Measurements from ENCODE around the gene TMEM54. TPM values are rescaled to one million over a fixed set of nuclear protein-coding genes. Genes with fewer than 3 reads are reported as not detected.

Gene TMEM54
- total RNA-seq, result 10.6 TPM

GRCh38 chr1:32900956-32901822 lies at the start of gene TMEM54:
TSS of gene TMEM54 (minus strand) at chr1:32901389. CDS start at chr1:32901238, 151 bp downstream.

DNA sequence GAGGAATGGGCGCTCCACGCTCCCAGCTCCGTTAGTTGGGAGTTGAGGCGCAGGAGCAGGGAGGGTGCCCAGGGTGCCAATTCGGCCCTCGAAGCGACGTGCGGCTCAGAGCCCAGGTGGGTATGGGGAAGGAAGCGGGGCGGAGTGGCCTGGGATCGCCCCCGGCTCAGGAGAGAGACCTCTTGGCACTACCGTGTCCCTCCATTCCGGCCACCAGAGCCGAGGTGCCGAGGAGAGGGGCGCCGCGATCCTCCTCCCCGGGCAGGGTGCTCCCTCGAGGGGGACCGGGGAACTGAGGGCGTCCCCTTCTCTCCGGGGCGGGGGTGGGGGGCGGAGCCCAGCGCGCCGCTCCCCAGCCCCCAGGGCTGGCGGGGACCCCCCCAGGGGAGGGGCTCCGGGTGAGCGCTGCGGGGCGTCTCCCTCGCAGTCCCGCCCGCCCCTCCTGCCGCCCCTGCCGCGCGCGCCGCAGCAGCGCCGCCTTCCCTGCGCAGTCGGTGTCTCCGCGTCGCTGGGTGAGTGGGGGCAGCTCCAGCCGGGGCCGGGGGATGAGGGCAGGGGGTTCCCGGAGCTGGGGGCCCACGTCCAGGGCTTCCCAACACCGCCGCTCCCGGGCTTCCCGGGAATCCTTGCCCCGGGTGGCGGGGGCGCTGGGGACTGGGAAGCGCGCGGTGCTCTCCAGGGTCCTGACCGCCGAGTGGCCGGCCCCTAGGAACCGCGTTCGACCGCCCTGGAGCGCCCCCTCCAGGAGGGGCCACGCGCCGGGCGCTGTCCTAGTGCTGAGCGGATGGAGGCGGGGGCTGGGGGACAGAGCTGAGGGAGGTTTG lies 15.0 kb downstream of the TMEM54 start, which contains the start of gene HPCA:
Gene HPCA (plus strand): TSS at position 488 of the 824 bp plus-strand sequence. CDS start 2,408 bp downstream, outside the sequence.

DNA sequence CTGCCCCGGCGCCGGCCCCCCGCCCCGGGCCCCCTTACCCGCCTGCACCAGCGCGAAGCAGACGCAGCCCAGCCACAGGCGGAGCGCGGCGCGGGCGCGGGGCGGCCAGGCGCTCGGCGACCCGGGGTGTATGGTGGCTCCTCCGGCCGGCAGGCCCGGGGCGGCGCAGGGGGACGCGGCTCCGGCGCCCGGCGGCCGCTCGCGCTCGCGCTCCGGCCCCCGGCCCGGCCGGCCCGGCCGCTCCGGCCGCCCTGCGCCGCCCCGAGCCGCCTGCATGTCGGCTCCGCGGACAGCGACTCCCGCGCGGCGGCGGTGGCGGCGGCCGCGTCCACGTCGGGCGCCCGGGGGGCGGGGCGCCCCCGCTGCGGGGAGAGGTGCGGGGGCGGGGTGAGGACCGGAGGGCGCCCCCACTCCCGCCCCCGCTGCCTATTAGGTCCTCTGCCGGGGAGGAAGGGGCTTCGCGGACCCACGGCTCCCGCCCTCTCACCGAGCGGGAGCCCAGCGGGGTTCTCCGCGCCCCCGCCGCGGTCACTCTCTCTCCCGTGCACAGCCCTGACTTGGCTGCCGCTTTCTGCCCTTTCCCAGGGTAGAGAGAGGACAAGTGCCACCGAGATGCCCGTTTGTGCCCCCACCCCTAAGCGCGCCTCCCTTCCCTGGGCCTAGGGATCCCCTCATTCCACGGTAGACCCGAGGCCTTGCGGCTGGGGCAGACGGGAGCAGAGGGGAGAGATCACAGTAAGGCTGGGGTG lies 30.4 kb downstream of the TMEM54 start, which contains the start of gene FNDC5:
Gene FNDC5 (minus strand): TSS at position 298 of the 749 bp plus-strand sequence.

Other genes starting within 250 kb of the TMEM54 start
- gene SYNC, start 198.6 kb downstream of the TMEM54 start, total RNA-seq, result 15.3 TPM
- gene YARS1, start 84.0 kb downstream of the TMEM54 start, total RNA-seq, result 42.4 TPM
- 96.8 TPM for gene S100PBP, start 83.7 kb downstream of the TMEM54 start, total RNA-seq
- 69.1 TPM for gene FNDC5, start 30.5 kb downstream of the TMEM54 start, total RNA-seq
- gene HPCA, start 14.9 kb downstream of the TMEM54 start, total RNA-seq, result 15.2 TPM
- 23.7 TPM for gene RNF19B, start 63.4 kb upstream of the TMEM54 start, total RNA-seq
- 114 TPM for gene AK2, start 135.5 kb upstream of the TMEM54 start, total RNA-seq
- gene AZIN2, start 179.8 kb upstream of the TMEM54 start, total RNA-seq, result 14.5 TPM